Cerebellar nuclear complex (tissue), 1 donor: ENCODE data around the gene PARD3.
"Not testable (repeated sequence)": the region's sequence is repeated elsewhere in the genome, so short reads cannot be mapped to it uniquely, and the experiment has no call there.

Source experiments
- DNase-seq, 2 experiments: peaks; one replicate each; lab custom pipeline; 2025; lab: John Stamatoyannopoulos, UW

PARD3 gene

DNA sequence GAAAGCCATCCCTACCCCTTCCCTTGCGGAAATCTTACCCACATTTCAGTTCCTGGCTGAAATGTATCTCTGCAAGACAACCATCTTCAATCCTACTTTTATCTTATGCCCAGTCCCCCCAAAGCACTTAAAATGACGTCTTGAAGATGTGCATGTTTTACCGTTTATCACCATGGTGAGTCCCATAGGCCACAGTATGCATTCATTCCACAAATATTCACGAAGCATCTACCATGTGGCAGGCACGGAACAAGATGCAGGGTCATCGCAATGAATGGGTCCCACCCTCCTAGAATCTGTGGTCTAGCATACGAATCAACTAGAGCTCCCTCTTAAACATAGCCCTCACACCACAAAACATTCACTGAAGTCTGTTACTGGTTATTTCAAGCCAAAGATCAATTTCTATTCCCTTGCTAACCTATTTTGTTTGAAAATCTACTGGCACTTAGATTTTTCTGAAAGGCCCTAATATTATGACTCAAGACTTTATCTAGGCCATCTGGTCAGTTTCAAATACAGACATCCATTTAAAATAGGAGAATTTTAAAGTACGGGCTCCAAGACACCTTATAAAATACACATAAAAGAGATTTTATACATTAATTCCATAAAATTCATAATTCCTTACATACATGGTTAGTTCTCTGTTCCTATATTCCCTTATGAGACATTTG, 99.4 kb downstream of the PARD3 start:
- DNase-seq: no peak

DNA sequence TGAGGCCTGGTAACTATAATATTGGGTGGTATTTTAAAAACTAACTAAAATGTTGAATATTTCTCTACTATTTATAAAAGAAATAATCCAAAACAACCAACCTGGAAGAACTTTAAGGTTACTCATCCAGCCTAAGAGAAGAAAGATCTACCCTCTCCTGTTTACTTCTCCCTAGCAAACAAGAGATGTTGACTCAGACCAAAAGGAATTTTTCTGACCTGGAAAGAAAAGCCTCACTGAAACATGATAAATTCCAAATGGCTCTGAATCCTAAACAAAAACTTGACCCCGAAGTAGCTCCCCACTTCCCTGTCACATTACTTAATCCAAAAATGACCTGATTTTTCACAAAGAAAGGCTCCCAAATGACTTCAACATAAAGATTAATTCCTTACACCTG, 101.2 kb downstream of the PARD3 start:
- no peak for DNase-seq

DNA sequence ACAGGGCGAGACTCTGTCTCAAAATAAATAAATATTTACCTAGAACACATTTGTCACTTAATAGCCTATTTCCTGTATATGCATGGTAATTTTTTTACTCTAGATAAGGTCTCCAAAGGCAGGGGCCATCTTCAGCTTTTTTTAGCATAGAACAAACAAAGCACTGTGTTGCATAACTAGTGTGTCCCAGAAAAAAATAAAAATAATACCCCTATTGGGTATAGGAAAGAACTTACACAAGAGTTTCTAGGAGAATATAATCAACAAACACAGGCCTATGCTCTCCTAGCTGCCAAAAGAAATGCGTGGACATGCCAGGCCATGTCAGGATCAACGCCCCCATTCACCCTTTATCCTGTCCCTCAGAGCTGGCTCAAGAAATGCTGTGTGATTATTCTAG, 103.6 kb downstream of the PARD3 start:
- no peak for DNase-seq

DNA sequence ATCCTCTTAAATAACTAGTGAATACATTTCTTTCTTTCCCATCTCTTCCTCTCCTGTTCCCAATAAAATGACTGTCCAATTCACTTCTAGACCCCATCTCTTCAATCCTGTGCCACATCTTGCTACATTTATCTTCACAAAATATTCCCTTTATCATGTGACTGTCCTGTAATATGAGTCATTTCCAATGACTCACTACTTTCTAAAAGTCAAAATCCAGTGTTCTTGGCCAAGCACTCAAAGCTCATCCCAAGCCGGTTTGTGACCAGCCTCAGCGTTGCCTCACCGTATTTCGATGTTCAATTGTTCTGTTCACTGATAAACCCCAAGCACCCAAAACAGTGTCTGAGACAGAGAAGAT, 104.7 kb downstream of the PARD3 start:
- no peak for DNase-seq

DNA sequence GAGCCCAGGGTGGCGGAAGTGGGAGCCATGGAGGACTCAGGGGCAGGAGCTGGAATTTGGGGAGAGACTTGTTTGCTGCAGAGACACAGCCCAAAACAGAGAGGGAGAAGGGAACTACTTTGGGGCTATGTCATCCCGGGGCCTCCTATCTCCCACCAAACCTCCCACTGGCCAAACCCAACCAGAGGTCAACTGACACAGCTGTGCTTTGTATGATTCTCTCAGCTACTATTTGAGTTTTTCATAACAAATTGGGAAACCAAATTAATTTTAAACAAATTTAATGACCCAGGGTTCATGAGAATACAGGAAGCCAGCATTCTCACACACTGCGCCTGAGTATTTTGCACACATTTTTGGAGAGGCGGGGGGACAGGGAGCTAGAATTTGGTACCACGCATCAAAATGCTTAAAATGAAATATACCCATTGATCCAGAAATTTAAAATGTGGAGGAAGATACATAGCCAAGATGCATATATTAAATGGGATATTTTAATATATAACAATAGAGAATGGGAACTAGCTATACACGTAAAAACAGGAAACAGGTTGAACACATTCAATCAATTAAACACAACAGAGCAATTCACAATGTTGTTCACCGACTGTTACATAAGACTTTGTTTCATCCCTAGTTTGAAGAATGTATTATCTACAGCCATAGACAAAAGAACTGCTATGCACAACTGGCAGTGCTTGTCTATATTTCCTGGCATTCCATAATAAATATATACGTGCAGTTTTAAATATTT, 105.3 kb downstream of the PARD3 start:
- no peak for DNase-seq

DNA sequence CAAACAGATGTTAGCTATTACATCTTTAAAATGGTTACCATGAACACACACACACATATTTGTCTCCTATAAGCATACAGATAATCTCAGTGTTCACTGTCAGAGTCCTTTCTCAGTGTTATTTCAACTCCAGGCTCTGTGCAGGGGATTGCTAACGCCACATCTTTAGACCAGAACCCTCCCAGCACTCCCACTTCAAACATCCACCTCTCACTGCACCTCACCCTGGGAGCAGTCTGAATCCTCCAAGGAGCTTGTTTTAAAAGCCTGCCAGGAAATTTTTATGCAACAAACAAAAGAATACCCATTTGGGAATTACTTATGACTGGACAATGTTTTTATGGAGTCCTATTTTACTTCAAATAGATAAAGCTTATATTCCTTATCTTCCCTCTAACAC, 107.4 kb downstream of the PARD3 start:
- DNase-seq: no peak

DNA sequence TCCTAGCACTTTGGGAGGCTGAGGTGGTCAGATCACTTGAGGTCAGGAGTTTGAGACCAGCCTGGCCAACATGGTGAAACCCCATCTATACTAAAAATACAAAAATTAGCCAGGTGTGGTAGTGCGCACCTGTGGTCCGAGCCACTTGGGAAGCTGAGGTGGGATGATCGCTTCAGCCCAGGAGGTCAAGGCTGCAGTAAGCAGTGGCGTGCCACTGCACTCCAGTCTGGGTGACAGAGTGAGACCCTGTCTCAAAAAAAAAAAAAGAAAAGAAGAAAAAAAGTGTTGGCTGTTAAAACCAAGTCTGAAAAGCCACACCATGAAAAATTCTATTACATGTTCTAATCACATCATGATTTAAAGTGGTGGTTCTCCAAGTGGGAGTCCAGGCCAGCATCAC, 108.1 kb downstream of the PARD3 start:
- not testable (repeated sequence) for DNase-seq

DNA sequence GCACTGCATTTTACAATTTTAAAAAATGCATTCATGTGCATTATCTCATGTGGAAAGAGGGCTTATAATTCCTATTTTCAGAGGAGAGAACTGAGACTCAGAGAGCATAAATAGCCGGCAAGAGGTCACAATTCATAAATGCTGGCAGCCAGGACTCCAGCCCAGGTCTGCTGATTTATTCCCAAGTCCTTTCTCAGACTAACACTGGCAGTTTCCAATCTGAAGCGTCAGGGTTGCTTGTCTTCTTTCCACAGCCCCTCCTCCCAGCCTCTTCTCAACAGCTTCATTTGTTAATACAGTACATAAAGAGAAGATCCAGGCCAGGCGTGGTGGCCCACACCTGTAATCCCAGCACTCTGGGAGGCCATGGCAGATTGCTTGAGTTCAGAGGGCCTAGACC, 108.9 kb downstream of the PARD3 start:
- DNase-seq: no peak

DNA sequence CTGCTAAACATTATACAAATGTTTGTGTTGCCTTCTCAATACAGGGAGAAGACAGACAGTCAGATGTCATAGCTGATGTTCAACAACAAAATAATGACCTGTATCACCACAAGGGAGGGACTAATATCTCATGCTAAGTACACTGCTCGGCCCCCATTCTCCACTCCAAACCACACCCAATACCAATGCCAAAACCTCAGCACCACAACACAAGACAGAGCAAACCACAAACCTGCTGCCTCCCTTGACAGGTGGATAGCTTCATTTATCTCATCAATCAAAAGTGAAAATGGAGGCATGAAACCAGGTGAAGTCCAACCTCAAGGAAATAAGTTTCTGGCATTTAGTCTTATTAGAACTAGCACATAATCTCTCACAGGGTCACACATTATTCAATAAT, 109.5 kb downstream of the PARD3 start:
- no peak for DNase-seq

DNA sequence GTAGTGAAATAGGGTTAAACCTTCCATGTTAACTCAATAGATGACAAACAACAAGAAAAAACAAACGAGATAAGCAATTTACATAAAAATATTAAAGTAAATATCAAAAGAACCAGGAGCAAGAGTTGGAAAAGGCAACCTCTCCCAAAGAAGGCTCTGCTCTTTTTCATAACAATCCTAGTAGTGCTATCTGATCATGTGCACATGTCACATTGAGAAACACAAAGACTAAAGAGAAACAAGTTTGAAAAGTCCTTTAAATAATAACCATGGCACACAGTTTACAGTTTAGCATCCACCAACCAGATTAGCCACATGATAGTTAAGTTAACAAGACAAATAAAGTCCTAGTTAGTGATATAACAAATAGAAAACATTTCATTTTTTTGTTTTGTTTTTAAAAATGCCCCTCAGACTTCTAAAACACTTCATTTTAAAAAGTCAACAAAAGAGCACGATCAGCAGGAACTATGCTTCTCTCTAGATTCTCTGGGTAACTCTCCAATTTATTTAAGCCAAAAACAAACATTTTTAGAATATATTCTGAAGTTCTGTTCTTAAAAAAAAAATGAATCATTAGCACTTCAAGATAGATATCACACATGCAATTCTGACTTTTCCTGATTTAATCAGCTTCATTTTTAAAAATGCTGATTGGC, 110.4 kb downstream of the PARD3 start:
- DNase-seq: no peak

DNA sequence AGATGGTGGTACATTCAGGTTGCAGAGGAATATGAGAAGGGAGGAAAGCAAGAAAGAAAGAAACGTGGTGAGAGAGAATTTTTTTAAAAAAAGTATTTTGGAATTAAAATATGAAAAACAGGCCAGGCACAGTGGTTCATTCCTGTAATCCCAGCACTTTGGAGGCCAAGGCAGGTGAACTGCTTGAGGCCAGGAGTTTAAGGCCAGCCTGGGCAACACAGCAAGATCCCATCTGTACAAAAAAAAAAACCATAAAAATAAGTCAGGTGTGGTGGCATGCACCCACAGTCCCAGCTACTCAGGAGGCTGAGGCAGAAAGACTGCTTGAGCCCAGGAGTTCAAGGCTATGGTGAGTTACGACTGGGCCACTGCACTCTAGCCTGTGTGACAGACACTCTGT, 112.1 kb downstream of the PARD3 start:
- no peak for DNase-seq

DNA sequence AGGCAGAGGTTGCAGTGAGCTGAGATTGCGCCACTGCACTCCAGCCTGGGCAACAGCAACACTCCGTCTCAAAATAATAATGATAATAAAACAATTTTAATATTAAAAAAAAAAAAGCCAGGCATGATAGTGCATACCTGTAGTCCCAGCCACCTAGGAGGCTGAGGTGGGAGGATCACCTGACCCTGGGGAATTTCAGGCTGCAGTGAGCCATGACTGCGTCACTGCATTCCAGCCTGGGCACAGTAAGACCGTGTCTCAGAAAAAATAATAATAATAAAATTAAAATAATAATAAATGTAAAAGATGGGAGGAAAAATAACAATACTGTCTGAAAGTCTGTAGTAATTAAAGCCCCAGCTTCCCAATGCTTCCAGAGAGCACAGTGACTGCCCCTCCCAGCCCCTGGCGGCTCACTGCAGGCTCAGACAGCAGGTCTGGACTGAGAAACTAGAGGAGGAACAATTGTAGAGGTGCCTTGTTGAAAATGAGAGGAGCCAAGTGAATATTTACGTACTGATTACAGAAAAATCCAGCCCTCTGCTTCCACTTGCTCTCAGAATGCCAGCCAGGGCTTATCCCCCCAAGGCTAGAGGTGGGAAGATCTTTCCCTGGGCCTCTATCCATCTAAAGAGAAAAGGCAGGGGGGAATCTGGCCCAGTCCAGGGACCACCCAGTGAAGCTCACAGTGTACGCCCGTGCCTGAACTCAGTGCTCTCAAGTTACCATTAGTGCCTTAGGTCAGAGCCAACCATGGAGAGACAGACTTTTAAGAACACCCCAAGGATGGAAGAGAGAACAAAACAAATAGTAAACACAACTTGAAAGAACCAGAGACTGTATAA, 112.8 kb downstream of the PARD3 start:
- DNase-seq: no peak

DNA sequence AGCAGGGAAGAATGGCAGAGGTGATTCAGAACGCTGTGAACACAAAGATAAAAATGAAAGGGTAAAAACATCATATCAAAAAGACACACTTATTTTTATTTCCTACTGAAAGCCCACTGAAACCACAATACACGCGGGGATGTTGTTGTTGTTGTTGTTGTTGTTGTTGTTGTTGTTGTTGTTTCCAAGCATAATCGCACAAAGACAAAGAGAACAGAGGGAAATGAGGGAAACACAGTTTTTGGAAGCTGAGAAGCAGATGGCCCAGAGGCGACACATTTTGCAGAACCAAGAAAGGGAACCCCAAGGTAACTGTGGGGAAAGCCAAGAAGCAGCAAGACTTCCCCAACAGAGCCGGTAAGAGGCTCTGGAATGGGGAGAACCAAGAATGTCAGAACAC, 113.9 kb downstream of the PARD3 start:
- DNase-seq: no peak

DNA sequence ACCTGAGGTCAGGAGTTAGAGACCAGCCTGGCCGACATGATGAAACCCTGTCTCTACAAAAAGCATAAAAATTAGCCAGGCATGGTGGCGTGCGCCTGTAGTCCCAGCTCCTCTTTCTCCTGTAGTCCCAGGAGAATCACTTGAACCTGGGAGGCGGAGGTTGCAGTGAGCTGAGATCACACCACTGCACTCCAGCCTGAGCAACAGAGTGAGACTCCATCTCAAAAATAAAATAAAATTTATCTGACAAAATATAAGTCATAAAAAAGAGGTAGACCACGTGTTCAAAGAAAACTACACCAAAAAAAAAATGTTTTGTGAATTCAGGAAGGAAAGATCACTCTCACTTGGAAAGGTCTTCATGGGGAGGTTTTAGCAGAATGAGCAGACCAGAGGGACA, 114.3 kb downstream of the PARD3 start:
- not testable (repeated sequence) for DNase-seq

DNA sequence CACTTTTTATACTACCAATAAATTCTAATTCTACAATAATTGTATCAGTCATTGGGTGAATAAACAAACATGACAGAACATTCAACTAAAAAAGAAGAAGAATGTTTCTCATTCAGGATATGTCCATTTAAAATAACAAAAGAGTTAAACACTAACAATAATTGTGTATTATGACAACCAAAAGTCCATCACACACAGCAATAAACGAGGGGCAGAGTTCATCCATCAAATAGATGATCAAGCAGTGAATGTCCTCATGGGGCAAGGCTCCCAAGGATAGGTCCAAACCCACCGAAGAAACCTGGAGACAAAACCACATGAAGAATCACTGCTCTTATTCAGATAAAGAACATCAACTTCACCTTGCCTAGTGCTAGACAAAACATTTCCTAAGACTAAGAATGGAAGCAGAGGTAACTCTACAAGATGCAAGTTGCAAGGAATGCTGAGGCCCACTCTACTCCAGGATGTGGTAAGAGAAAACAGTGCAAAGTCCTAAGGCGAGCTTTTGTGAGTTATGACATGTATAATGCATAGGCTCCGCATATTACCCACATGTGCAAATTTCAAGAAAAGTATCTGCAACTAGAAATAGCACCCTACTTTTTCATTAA, 115.1 kb downstream of the PARD3 start:
- DNase-seq: no peak

DNA sequence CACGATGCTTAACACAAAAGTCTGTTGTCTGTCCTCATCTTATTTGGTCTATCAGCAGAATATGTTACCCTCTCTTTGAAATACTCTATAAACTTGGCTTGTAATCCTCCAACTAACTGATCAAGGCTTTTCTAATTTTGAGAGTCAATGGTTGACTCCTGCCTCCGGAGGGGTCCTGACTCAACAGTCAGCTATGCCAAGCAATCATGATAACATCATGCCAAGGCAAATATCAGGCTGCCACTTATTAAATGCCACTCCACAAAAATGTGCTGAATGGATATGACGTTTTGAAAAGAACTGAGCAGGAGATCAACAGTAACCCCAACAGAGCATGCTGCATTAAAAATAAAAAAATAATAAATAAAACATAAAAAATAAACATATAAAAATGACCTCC, 116.1 kb downstream of the PARD3 start:
- DNase-seq: no peak

DNA sequence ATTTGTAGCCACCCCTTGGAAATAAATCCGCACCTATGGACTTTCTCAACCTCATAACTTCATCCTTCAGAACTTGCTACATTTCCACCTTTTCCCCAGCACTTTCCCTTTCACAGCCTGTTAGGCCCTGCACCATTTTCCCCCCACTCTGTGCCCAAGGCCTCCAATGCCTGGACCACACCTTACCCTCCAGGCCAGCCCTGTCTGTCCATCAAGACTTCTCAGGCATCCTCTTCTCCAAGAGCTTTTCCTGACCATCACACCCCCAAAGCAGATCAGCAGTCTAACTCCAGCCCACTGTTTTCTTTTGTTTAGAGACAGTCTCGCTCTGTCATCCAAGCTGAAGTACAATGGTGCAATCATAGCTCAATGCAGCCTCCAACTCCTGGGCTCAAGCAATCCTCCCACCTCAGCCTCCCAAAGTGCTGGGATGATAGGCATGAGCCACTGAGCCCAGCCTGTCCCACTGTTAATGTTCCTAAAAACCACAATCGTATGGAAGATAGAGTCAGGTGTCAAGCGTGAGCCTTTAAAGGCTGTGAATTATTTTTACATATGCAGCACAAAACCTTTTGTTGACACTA, 116.8 kb downstream of the PARD3 start:
- DNase-seq: no peak

DNA sequence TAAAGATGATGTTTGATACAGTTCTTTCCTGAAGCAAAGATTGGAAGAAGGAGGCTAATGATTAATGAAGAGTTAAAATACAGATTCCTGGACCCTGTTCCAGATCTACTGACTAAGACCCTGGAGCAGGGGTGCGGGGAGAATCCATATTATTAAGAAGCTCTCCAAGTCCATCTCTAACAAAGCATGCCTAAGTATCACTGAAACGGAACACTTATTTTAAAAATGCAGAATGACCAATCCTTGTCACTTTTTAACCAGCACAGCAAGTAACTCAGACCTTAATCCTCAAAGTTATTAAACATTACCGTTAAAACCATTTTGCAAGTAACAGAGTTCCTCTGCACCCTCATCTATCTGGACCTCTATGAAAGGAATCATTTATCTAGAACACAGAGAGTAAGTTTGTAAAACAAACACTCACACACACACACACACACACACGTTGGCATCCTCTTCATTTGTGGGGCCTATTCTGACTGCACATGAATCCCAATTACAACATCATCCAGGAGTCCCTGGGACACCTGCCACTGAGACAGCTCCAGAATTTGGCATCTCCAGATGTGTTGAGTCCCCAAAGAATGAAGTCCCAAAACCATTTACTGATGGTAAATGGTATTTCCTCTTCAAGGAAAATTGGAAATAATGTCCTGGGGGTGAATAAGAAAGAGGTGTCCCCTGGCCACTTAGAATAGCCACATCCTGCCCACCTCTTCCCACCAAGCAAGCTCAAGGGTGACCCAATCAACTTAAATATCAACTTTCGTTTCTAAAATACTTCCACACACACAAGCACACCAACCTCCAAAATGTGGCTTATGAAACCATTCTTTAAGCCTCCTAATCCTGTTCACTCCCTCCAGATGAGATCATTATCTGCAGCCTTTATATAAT, 117.5 kb downstream of the PARD3 start:
- no peak for DNase-seq

DNA sequence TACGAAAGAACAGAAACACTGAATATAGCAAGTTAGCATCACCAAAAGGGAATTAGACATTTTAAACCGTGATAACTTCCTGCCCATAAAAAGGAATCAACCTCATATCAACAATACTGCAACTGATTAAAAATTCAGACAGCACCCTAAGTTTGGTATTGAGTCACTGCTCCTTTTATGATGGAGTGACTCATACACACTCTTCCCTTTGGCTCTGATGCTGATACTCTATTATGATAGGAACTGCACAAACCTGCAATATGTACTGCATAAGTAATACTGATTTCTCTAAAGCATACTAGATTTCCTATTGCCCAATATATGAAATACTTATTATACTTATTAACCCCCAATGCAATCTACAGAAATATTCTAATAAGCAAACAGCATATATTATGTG, 118.7 kb downstream of the PARD3 start:
- no peak for DNase-seq

DNA sequence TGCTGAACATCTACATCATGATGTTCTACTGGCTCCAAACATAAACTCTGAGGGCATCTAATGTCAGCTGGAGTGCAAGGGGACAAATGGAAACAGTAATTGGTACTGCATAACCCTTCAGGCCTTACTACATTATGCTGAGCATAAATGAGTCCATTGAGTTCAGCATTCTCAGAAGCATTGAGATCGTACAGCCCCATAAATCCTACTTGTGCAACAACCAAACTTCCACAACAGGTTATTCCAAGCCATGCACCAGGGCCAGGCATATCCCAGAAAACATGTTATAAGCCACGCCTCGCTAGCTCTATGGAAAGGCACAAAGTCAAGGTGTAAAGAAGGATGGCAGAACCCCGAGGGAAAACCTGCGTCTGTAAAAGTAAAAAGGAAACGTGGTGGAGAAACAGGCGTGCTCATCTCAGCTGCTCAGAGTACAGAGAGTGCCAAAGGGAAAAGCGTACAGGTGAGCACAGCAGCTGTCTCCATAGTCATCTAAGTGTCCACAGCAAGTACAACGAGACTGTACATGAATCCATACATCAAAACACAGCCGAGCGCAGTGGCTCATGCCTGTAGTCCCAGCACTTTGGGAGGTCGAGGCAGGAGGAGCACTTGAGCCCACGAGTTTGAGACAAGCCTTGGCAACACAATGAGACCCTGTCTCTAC, 124.6 kb downstream of the PARD3 start:
- DNase-seq: no peak
